Suprapubic skin (tissue), 3 donors: ENCODE results near the gene KCNB1.

Experiments
- CTCF ChIP-seq, 2 donors: fragments of 200-600 bp in 1 of 2; fragments of 450-650 bp in 1 of 2; sonication (generic) in 1 of 2; IDR thresholded peaks; one replicate each; pipeline ENCODE4 v1.5.1; 2016 to 2019; ENCODE audit warnings: antibody characterized with exemption in 2 of 2, mild to moderate bottlenecking in 1 of 2, moderate library complexity in 1 of 2
- POLR2AphosphoS5 ChIP-seq, 3 donors: sonication (generic); formaldehyde crosslinking; IDR thresholded peaks; one replicate each; pipeline ENCODE4 v1.6.1; 2017; ENCODE audit warnings: antibody characterized with exemption in 3 of 3

- no peak for TF ChIP-seq CTCF (IDR thresholded peaks at IDR 0.05)
- TF ChIP-seq POLR2AphosphoS5 (IDR thresholded peaks at IDR 0.05) = no peak
These were observed 36.8 kb upstream of the KCNB1 start for GRCh38 chr20:49519212-49519712.
